NCI-H146 treated with DMSO at 0.1 percent for 48 hours (cell line): ENCODE data around the gene KRTAP20-3.

Experiments
- DNase-seq: peaks from one replicate; lab custom pipeline; 2025; ENCODE audit not compliant: unreplicated experiment; lab: John Stamatoyannopoulos, UW

The KRTAP20-3 gene

GRCh38 chr21:30680586-30680985 lies 37.9 kb downstream of the KRTAP20-3 start:
- DNase-seq = no peak

- DNase-seq = no peak
These were observed 41.8 kb downstream of the KRTAP20-3 start for GRCh38 chr21:30684506-30684905.

GRCh38 chr21:30689822-30690221 lies 47.2 kb downstream of the KRTAP20-3 start:
- DNase-seq = no peak
